C4-2B (cell line): ENCODE data around the gene FKBP3.

ENCODE experiments used
- ZFX ChIP-seq: fragments of 450-650 bp; IDR thresholded peaks from 2 replicates; pipeline ENCODE4 v1.6.1; 2017
- TF ChIP-seq, protein P1 (sequence below): fragments of 450-650 bp; conservative IDR thresholded peaks from 2 replicates; pipeline ENCODE4 v1.5.1; 2017; ENCODE audit warnings: mild to moderate bottlenecking

DNA sequence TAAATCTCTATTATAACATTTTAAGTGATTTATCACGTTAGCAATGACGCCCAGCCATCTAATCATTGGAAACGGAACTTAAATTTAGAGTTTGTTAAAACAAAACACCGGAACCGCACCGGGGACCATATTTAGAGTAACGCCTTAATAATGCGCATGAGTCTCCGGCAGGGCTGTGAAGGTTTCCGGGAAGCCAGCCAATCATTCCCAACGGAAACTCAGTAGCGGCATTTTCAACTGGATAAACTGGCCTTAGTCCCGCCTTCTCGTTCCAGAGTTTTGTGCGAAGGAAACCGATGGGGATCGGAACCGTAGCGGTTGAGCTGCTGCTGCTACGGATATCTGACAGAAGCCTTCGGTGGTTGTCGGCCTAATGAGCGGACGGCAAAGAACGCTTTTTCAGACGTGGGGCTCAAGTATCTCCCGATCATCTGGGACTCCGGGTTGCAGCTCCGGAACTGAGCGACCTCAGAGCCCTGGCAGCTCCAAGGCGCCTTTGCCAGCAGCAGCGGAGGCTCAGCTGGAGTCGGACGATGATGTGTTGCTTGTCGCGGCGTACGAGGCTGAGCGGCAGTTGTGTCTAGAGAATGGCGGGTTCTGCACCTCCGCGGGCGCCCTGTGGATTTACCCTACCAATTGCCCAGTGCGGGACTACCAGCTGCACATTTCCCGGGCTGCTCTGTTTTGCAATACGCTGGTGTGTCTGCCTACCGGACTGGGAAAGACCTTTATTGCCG lies 1.5 kb upstream of the FKBP3 start, which contains the start of gene FANCM:
- TF ChIP-seq, protein P1, sequence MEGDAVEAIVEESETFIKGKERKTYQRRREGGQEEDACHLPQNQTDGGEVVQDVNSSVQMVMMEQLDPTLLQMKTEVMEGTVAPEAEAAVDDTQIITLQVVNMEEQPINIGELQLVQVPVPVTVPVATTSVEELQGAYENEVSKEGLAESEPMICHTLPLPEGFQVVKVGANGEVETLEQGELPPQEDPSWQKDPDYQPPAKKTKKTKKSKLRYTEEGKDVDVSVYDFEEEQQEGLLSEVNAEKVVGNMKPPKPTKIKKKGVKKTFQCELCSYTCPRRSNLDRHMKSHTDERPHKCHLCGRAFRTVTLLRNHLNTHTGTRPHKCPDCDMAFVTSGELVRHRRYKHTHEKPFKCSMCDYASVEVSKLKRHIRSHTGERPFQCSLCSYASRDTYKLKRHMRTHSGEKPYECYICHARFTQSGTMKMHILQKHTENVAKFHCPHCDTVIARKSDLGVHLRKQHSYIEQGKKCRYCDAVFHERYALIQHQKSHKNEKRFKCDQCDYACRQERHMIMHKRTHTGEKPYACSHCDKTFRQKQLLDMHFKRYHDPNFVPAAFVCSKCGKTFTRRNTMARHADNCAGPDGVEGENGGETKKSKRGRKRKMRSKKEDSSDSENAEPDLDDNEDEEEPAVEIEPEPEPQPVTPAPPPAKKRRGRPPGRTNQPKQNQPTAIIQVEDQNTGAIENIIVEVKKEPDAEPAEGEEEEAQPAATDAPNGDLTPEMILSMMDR = no peak
- no peak for TF ChIP-seq ZFX
